A172 (cell line): ENCODE results near the gene CES1. TPM values are rescaled to one million over a fixed set of nuclear protein-coding genes. Genes with fewer than 3 reads are reported as not detected.
"Not testable (repeated sequence)": the region's sequence is repeated elsewhere in the genome, so short reads cannot be mapped to it uniquely, and the experiment has no call there.

ENCODE experiments used
- DNase-seq: peaks from one replicate; pipeline ENCODE4 v3.0.0-alpha.2; 2015; ENCODE audit warnings: low spot score
- total RNA-seq: library from RNA; depleted of rRNA; stranded (reverse); fragments of >200 nt; shearing (Covaris generic); gene quantifications from 2 replicates; pipeline ENCODE4 v1.2.3, GENCODE V29; 2014

The CES1 gene
- total RNA-seq, 1 experiment from 2014 or later, result not detected

- DNase-seq, result no peak
These were observed 2.1 kb downstream of the CES1 start for GRCh38 chr16:55830658-55831294.

DNA sequence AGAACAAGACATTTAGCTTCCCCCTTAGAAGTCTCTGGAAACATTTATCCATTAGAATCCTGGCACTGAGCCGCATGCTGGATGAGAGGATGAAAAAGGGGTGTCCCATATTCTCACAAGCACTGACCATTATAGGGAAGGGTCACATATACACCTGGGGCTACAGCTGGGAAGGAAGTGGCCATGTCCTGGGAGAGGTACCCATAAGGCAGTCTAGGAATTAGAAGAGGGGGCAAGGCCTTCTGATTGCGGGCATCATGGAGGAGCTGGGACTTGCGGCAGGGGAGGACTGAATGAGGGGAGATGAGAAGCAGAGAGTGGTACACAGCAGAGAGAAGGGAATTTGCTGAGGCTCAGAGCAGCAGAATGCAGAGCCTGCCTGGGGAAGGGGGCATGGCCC, 3.7 kb downstream of the CES1 start:
- not testable (repeated sequence) for DNase-seq

DNA sequence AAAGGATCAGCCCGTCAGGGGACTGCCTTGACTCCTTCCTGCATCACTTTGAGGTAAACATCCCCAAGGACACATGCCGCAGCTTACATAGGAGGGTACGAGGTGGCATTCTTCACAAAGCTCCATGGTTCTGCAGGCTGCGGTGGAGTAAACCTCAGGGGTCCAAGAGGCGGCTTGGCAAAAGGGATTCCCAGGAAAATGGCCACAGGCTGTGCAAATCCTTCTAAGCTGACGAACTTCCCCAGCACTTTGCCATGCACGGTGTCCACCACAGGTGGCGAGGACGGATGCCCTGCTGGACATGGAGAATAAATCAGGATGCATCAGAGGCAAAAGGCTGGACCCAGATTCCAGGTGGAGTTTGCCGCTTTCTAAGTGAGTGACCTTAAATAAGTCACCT, 4.2 kb downstream of the CES1 start:
- no peak for DNase-seq

DNA sequence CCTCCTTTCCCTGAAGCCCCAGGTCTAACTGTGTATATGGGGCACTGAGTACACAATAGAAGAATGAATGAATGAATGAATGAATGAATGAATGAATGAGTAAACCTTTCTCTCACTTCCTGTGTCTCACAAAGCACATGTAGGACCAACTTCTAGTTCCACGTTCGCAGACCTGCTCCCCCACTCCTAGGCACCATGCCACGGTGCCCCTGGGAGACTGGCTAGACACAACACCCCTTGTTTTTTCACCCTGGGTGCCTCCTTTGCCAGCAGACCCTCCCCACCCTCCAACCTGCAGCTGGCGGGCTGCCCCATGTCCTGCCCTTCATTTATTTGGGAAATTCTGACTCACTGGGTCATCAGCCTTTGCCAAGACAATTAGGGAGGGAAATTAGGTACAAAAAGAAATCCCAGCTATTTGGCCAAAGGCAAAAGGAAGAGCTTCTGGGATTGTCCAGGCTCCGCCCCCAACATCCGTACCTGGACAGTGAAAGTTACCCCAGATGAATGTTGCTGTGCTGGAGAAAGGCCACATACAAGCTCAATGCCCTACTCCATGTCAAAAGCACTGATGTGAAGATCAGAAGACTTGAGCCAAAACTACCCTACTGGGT, 7.7 kb downstream of the CES1 start:
- no peak for DNase-seq

- no peak for DNase-seq
These were observed 8.4 kb downstream of the CES1 start for GRCh38 chr16:55824473-55825000.

- DNase-seq, result no peak
These were observed 10.6 kb downstream of the CES1 start for GRCh38 chr16:55822280-55822810.

- DNase-seq, result no peak
These were observed 11.7 kb downstream of the CES1 start for GRCh38 chr16:55821210-55821609.

DNA sequence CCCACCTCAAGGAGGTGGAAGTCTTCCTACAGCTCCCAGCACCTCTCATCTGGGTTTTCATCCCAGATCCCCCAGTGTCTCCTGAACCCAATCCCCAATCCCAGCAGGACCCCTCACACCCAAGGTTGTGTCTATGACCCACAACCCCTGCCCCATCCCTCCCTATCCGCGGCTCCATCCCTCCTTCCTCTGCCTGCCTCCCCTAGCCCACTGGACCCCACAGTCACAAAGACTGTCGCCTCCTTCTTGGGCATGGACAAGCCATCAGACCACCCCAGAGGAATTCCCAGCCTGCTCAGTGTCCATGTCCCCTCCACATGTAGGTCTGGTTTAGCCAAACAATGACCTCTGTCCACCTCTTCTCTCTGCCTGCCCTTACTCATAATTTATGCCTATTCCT, 12.3 kb downstream of the CES1 start:
- DNase-seq, result no peak

DNA sequence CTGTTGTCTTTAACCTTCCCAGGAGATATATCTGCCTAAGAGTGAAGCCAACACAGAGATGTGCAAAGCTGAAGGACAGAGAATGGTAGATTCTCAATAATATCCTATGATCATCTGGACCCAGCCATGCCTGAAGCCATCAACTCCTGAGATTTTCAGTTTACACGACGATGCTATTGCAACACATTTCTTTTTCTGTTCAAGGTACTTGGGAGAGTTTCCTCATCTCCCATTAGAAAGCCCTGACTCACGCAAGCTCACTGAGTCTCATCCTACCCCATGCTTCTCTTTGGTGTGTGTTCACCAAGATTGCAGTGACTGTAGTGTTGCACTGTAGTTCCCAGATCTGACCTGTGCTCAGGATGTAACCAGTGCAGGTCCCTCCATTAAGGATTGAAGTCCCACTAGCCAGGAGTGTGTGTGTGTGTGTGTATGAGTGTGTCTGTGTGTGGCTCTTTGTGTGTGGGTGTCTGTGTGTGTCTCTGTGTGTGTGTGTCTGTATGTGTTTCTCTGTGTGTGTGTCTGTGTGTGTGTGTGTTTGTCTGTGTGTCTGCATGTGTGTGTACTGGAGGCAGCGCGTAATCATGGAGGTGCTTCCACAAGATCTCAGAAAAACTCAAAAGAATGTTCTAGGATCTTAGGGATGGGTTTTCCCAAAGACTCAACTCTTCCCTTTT, 15.5 kb downstream of the CES1 start:
- DNase-seq, result no peak

GRCh38 chr16:55816222-55816621, 16.7 kb downstream of the CES1 start:
- not testable (repeated sequence) for DNase-seq

DNA sequence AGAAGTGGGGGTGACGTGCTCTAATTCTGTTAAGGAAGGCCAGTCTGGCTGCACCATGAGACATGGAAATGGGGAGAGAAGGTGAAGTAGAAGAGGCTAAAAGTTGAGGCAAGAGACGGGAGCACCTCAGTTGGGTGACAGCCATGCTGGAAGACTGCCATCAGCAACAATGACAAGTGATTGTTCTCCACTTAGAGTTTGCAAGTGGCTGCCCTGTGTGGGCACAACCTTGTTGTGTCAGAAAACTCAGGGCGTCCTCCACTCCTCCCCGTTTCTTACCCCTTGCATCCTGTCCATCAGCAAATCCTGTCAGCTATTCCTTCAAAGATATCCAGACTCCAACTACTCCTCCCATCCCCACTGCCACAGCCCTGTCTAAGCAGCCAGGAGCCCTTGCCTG, 17.6 kb downstream of the CES1 start:
- DNase-seq, result no peak

DNA sequence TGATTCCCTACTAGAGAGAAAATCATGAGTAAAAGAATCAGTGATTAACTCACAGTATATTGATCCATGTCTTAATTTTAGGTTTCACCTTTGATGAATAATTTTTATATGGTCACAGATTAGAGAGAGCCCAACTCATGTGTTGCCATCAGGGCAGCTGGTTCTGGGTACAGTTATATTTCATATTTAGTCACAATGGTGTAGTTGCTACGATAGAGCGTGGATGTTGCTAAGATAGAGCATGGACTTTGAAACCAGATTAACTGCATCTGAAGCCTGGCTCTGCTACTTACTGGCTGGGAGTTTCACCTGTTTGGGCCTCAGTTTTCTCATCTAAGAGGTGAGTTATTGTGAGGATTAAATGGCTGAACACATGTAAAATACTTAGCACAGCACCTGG, 18.7 kb downstream of the CES1 start:
- DNase-seq, result not testable (repeated sequence)

- DNase-seq, result not testable (repeated sequence)
These were observed 19.2 kb downstream of the CES1 start for GRCh38 chr16:55813730-55814129.

DNA sequence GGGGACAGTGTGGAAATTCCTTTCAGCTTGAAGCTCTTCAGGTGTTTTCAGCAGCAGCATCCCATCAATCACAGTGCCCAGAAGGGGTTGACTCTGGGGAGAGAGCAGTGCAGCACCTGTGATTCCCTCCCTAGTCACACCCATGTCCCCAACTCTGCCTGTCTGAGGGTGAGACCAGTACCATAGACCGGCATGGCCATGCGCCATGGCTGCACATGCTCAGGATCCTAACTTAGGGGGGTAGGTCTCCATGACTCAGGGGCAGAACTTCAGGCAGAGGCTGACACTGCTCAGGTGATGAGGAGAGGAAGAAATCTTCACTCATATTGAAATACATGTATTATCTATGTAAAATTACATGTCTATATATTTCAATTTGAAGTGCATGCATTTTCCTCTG, 19.9 kb downstream of the CES1 start:
- DNase-seq, result no peak

DNA sequence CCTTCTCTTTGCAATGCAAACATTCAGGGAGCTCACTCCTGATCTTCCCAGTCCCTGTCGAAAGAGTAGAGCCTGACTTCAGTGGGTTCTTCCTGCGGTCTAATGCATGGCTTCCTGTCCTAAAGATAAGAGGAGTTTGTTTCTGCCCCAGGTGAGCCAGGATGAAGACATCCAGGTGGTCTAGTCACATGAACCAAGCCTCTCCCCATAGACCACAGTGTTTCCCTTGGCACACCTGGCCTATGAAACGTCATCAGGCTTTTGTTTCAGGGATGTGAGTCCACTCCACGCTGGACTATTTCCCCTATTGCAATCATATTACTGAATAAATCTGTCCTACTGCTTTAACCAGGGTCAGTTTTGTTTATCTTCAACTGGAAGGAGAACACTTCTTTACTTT, 21.1 kb downstream of the CES1 start:
- no peak for DNase-seq

DNA sequence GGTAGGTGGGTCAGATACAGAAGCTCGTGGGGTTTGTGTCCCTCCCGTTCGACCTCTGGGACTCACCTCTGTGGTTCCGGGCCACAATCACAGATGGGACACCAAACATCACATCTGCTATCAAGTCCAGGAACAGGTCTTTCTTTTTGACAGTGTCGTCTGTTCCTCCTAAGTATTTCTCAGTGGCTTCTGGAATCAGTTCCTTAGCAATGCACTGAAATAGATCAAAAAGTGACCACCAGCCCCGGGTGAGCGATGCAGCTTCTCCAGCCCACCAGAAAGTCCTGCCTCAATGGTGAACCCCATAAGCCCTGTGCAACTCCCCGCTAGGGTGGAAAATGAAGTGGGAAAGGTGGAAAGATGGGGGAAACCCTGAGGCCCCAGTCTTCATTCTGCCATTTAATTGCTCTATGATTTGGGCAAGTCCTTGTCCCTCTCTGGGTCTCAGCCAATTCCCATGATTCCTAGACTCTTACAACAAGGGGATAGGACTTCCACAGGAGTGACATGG, 22.4 kb downstream of the CES1 start:
- no peak for DNase-seq

DNA sequence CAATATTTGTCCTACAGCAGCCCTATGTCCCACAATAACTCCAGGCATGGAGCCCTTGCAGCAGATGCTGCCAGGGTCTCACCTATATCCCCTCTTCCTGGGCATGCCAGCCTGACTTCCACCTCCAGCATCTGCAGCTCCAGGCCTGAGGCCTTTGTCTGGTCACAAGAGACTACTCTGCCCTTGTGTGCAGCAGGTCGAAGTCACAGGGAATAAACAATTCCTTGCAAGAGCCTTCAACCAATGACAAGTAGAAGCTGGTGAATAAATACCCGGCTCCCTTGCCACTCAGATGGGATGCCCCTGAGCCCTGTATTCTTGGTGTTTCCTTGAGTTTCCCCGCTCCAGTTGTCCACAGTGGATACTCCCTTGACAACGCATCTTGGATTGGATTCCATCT, 23.0 kb downstream of the CES1 start:
- no peak for DNase-seq

- DNase-seq, result no peak
These were observed 23.5 kb downstream of the CES1 start for GRCh38 chr16:55809386-55809785.

DNA sequence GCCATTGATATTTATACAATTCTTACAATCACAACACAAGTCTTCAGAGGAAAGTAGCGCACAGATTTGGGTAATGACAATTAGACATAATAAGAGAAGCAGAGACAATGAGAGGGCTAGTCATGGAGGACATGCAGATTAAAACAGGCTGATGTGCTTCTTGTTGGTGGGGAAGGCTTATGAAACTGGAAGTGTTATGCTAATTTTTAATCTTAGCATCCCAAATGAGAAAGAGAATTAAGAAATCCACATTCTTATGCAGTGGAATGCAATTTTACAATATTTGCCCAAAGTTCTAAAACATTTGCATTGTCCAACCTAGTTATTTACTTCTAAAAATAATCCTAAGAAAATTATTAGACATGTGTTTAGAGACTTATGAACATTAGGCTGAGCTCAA, 24.6 kb downstream of the CES1 start:
- DNase-seq, result not testable (repeated sequence)

DNA sequence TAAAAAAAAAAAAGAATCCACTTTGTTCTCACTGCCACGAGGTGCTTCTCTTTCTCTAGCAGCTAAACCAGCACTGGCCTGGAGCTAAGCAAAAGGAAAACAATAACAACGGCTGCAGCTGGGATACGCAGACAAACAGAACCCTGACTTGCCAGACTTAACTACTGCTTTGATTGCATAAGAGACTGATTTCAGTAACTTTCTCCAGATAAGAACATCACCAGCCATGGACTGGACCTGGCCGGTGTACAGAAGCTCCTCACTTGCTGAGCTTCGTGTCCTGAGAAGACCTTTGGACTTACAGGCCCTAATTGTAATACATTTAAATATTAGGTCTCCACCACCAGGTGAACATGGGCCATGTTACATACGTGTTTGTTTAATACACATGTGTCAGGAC, 27.8 kb downstream of the CES1 start:
- DNase-seq, result not testable (repeated sequence)

GRCh38 chr16:55803681-55804080, 29.2 kb downstream of the CES1 start:
- not testable (repeated sequence) for DNase-seq

- DNase-seq, result not testable (repeated sequence)
These were observed 39.9 kb downstream of the CES1 start for GRCh38 chr16:55792934-55793374.
